PC-3 (cell line): Measurements from ENCODE around the gene PARD6A. TPM values are rescaled to one million over a fixed set of nuclear protein-coding genes. Genes with fewer than 3 reads are reported as not detected.

ENCODE experiments used
- ATAC-seq: fragments of 200-7000 bp; cut with Tn5 transposase; 2 replicates; pipeline ENCODE4 v1.9.1; 2020; ENCODE audit warnings: mild to moderate bottlenecking, moderate library complexity
- BruUV-seq: library from RNA; stranded (reverse); fragments of 400-500 nt; replicated peaks from 2 replicates; lab custom pipeline; 2021; lab: Mats Ljungman, UMichigan
- CTCF ChIA-PET: fragments of 300-600 bp; sonication (Branson Sonifier 250); formaldehyde crosslinking; loops from one replicate; lab custom pipeline; 2022; ENCODE audit warnings: antibody characterized with exemption; lab: Charles Lee
- POLR2A ChIA-PET: fragments of 300-600 bp; sonication (Branson Sonifier 250); formaldehyde crosslinking; loops from one replicate; lab custom pipeline; 2022; ENCODE audit warnings: antibody characterized with exemption; ENCODE audit not compliant: unreplicated experiment; lab: Charles Lee
- DNase-seq: peaks from one replicate; pipeline ENCODE4 v3.0.0-alpha.2; 2015
- H2AFZ ChIP-seq: fragments of 300-600 bp; sonication (generic); 2 replicates; pipeline ENCODE4 v1.6.0; 2016; ENCODE audit warnings: antibody characterized with exemption, low read length
- H3F3A ChIP-seq: fragments of 300-600 bp; sonication (generic); one replicate; pipeline ENCODE4 v1.6.0; 2017; ENCODE audit warnings: antibody characterized with exemption, low read length, control low read depth, mild to moderate bottlenecking; ENCODE audit not compliant: unreplicated experiment
- H3K27ac ChIP-seq: fragments of 300-600 bp; sonication (generic); 2 replicates; pipeline ENCODE4 v1.5.1; 2016; ENCODE audit warnings: mild to moderate bottlenecking, low read length
- H3K27me3 ChIP-seq: fragments of 300-600 bp; sonication (generic); 2 replicates; pipeline ENCODE4 v1.6.1; 2016; ENCODE audit warnings: low read length, mixed read lengths
- H3K36me3 ChIP-seq: fragments of 300-600 bp; sonication (generic); 2 replicates; pipeline ENCODE4 v1.6.1; 2016; ENCODE audit warnings: low read depth, mixed run types, low read length, mixed read lengths
- H3K4me1 ChIP-seq: fragments of 300-600 bp; sonication (generic); 2 replicates; pipeline ENCODE4 v1.5.1; 2016; ENCODE audit warnings: low read length; ENCODE audit not compliant: insufficient read depth
- H3K4me2 ChIP-seq: fragments of 300-600 bp; sonication (generic); 2 replicates; pipeline ENCODE4 v1.6.0; 2016; ENCODE audit warnings: low read length
- H3K4me3 ChIP-seq: fragments of 300-600 bp; sonication (generic); 2 replicates; pipeline ENCODE4 v1.5.1; 2016; ENCODE audit warnings: mild to moderate bottlenecking, low read length, mixed read lengths
- H3K79me2 ChIP-seq: fragments of 300-600 bp; sonication (generic); 2 replicates; pipeline ENCODE4 v1.6.1; 2017; ENCODE audit warnings: low read length, mixed read lengths
- H3K9ac ChIP-seq: fragments of 300-600 bp; sonication (generic); 2 replicates; pipeline ENCODE4 v1.6.0; 2016; ENCODE audit warnings: mild to moderate bottlenecking, low read length
- H3K9me2 ChIP-seq: fragments of 300-600 bp; sonication (generic); replicated peaks from 2 replicates; pipeline ENCODE4 v1.6.1; 2016; ENCODE audit warnings: mixed run types, low read length, mixed read lengths
- H3K9me3 ChIP-seq: fragments of 300-600 bp; sonication (generic); 2 replicates; pipeline ENCODE4 v1.6.1; 2016; ENCODE audit warnings: low read length, mixed read lengths
- H4K20me1 ChIP-seq: fragments of 300-600 bp; sonication (generic); 2 replicates; pipeline ENCODE4 v1.6.1; 2016; ENCODE audit warnings: low read length, mixed read lengths
- EZH2 ChIP-seq: fragments of 300-600 bp; sonication (generic); IDR thresholded peaks from one replicate; pipeline ENCODE4 v1.6.1; 2017; ENCODE audit warnings: antibody characterized with exemption, mild to moderate bottlenecking, low read length; ENCODE audit not compliant: unreplicated experiment
- EZH2phosphoT487 ChIP-seq: fragments of 300-600 bp; sonication (generic); IDR thresholded peaks from 2 replicates; pipeline ENCODE4 v1.6.1; 2018; ENCODE audit warnings: mild to moderate bottlenecking, antibody characterized with exemption, low read length, borderline replicate concordance
- intact Hi-C: fragments of 100-400 bp; cut with micrococcal nuclease; formaldehyde crosslinking; loops from 2 replicates; pipeline ENCODE4 v1.9.0; 2023
- total RNA-seq: library from RNA; depleted of rRNA; stranded (reverse); fragments of >200 nt; gene quantifications from 2 replicates; pipeline ENCODE4 v1.2.3, GENCODE V29; 2014
- TF ChIP-seq, protein P1 (sequence below): fragments of 300-600 bp; sonication (generic); conservative IDR thresholded peaks from 2 replicates; pipeline ENCODE4 v1.5.1; 2017; ENCODE audit warnings: antibody characterized with exemption, low read depth, mild to moderate bottlenecking, low read length

Gene PARD6A
- total RNA-seq, 1 experiment from 2014 or later, result 15.1 TPM

DNA sequence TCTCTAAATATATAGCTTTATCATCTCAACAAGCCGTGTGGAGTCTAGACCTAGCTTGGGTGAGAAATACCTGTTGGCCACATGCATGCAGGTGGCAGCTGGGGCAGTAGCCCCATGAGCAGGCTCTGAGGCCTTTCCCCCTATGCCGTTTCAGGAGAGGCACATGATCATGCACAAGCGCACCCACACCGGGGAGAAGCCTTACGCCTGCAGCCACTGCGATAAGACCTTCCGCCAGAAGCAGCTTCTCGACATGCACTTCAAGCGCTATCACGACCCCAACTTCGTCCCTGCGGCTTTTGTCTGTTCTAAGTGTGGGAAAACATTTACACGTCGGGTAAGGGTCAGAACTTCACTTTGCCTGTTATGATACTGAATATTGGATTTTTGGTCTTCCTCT, 32.5 kb upstream of the PARD6A start:
- H3K4me2 ChIP-seq, result no peak overlapping the region
- TF ChIP-seq, protein P1, sequence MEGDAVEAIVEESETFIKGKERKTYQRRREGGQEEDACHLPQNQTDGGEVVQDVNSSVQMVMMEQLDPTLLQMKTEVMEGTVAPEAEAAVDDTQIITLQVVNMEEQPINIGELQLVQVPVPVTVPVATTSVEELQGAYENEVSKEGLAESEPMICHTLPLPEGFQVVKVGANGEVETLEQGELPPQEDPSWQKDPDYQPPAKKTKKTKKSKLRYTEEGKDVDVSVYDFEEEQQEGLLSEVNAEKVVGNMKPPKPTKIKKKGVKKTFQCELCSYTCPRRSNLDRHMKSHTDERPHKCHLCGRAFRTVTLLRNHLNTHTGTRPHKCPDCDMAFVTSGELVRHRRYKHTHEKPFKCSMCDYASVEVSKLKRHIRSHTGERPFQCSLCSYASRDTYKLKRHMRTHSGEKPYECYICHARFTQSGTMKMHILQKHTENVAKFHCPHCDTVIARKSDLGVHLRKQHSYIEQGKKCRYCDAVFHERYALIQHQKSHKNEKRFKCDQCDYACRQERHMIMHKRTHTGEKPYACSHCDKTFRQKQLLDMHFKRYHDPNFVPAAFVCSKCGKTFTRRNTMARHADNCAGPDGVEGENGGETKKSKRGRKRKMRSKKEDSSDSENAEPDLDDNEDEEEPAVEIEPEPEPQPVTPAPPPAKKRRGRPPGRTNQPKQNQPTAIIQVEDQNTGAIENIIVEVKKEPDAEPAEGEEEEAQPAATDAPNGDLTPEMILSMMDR, result no peak
- TF ChIP-seq EZH2 (no peak), EZH2phosphoT487 (no peak)
- H3K36me3 ChIP-seq, result peaks cover 18% of the 10 kb centered on the region
- H2AFZ ChIP-seq, result no peak overlapping the region
- H3K9me3 ChIP-seq, result no peaks in the 10 kb centered on the region
- H3K9ac ChIP-seq, result no peak overlapping the region
- DNase-seq, result no peak
- H3F3A ChIP-seq, result no peaks in the 10 kb centered on the region
- no peak overlapping the region for H3K27ac ChIP-seq
- POLR2A ChIA-PET, result no interaction called here
- intact Hi-C loops, result no loop called here
- H3K4me3 ChIP-seq, result no peak overlapping the region
- no peaks in the 10 kb centered on the region for H3K27me3 ChIP-seq
- ATAC-seq, result no peak
- no peaks in the 10 kb centered on the region for H3K79me2 ChIP-seq
- no TSS peak for BruUV-seq
- H4K20me1 ChIP-seq, result no peaks in the 10 kb centered on the region
- CTCF ChIA-PET, result no interaction called here
- H3K9me2 ChIP-seq, result no peaks in the 10 kb centered on the region
- H3K4me1 ChIP-seq, result no peaks in the 10 kb centered on the region

DNA sequence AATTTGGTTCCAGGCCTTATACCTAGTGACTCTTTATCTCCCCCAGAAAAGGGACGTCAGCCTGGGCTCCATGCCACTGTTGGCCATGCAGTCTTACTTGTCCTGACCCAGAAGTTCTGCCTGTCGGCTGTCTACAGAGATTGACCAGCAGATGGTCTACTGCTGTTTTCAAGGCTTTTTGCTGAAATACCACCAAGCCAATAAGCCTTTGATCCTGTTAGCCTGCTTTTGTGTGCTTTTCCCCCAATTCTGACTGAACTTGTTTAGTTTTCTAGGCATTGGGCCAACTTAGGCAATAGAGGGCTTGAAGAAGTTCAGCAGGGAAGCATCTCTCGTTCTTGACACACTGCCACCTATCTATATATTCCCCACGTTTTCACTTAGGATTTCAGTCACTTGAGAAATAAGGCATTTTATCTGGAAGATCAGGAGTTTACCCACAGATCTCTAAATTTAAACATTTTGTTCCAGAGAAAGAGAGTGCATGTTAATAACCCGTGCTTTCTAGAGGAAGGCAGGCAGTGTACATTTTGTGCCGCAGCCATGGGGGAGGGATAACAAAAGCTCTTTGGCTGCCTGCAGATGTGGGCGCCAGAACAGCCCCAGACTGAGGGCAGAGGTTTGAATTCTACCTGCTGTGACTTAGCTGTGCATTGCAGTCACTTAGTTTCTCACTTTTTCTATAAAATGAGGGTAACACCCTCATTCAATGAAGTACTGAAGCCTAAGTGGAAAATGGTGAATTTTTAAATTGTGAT, 28.2 kb upstream of the PARD6A start:
- Histone ChIP-seq H3K9ac (no peak overlapping the region), H3F3A (no peaks in the 10 kb centered on the region), H3K4me2 (no peak overlapping the region), H3K79me2 (no peaks in the 10 kb centered on the region), H3K27ac (no peak overlapping the region), H3K4me1 (no peaks in the 10 kb centered on the region), H3K9me3 (no peaks in the 10 kb centered on the region), H2AFZ (no peak overlapping the region), H3K9me2 (no peaks in the 10 kb centered on the region), H4K20me1 (no peaks in the 10 kb centered on the region), H3K27me3 (no peaks in the 10 kb centered on the region), H3K4me3 (no peak overlapping the region), H3K36me3 (peaks cover 17% of the 10 kb centered on the region)
- ATAC-seq, result no peak
- ChIA-PET CTCF (no interaction called here), POLR2A (no interaction called here)
- BruUV-seq, result no TSS peak
- TF ChIP-seq EZH2phosphoT487 (no peak), EZH2 (no peak)
- TF ChIP-seq, protein P1, result no peak
- no peak for DNase-seq
- intact Hi-C loops, result no loop called here

DNA sequence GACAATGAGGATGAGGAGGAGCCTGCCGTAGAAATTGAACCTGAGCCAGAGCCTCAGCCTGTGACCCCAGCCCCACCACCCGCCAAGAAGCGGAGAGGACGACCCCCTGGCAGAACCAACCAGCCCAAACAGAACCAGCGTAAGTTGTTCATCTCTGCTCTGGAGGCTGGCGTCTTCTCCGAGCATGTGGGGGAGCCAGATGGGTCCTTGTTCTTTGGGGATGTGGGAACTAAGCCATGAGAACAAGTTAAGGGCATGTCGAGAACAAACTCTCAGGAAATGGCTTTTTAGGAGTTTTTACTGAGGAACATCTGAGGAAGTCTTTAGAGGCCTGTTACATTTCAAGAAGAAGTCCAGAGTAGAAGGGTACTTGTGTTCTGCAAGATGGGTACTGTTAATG, 24.0 kb upstream of the PARD6A start:
- POLR2A ChIA-PET, result no interaction called here
- Histone ChIP-seq H3K9ac (no peak overlapping the region), H2AFZ (no peak overlapping the region), H3K4me2 (no peak overlapping the region), H3K36me3 (peaks cover 24% of the 10 kb centered on the region), H3K27ac (no peak overlapping the region), H3K4me3 (no peak overlapping the region), H3K79me2 (no peaks in the 10 kb centered on the region), H3F3A (no peaks in the 10 kb centered on the region), H4K20me1 (no peaks in the 10 kb centered on the region), H3K9me2 (no peaks in the 10 kb centered on the region), H3K27me3 (no peaks in the 10 kb centered on the region), H3K4me1 (no peaks in the 10 kb centered on the region), H3K9me3 (no peaks in the 10 kb centered on the region)
- TF ChIP-seq EZH2 (no peak), EZH2phosphoT487 (no peak)
- TF ChIP-seq, protein P1, result no peak
- no peak for ATAC-seq
- intact Hi-C loops, result no loop called here
- no TSS peak for BruUV-seq
- CTCF ChIA-PET, result no interaction called here
- no peak for DNase-seq
